IMR-90 (cell line): ENCODE data around the gene SLC34A3.

Experiments
- BHLHE40 ChIP-seq: fragments of 150-350 bp; IDR thresholded peaks from 2 replicates; pipeline ENCODE4 v1.6.1; 2016; ENCODE audit warnings: mild to moderate bottlenecking, low read depth, low read length
- FOS ChIP-seq: fragments of 150-350 bp; IDR thresholded peaks from 2 replicates; pipeline ENCODE4 v1.6.1; 2016; ENCODE audit warnings: low read depth, low read length
- MAFK ChIP-seq: IDR thresholded peaks from 2 replicates; pipeline ENCODE4 v1.6.1; 2012; ENCODE audit warnings: low read depth, low read length, improper control_type of control experiment
- POLR2A ChIP-seq: IDR thresholded peaks from 2 replicates; pipeline ENCODE4 v1.6.1; 2012; ENCODE audit warnings: mild to moderate bottlenecking, low read depth, low read length
- RAD21 ChIP-seq: IDR thresholded peaks from 2 replicates; pipeline ENCODE4 v1.6.1; 2012; ENCODE audit warnings: low read length, improper control_type of control experiment
- RFX5 ChIP-seq: IDR thresholded peaks from 2 replicates; pipeline ENCODE4 v1.8.0; 2012; ENCODE audit warnings: low read depth, mild to moderate bottlenecking, low read length, moderate library complexity
- SMC3 ChIP-seq: fragments of 150-350 bp; IDR thresholded peaks from 2 replicates; pipeline ENCODE4 v1.6.1; 2016; ENCODE audit warnings: low read depth, mild to moderate bottlenecking, antibody characterized with exemption, low read length, moderate library complexity
- TF ChIP-seq, protein P1 (sequence below): conservative IDR thresholded peaks from 2 replicates; pipeline ENCODE4 v1.5.1; 2012; ENCODE audit warnings: mild to moderate bottlenecking, low read depth, low read length, improper control_type of control experiment
- TF ChIP-seq, protein P2 (sequence below): fragments of 150-350 bp; IDR thresholded peaks from 2 replicates; pipeline ENCODE4 v1.6.1; 2017; ENCODE audit warnings: mild to moderate bottlenecking, antibody characterized with exemption, low read length, low read depth

DNA sequence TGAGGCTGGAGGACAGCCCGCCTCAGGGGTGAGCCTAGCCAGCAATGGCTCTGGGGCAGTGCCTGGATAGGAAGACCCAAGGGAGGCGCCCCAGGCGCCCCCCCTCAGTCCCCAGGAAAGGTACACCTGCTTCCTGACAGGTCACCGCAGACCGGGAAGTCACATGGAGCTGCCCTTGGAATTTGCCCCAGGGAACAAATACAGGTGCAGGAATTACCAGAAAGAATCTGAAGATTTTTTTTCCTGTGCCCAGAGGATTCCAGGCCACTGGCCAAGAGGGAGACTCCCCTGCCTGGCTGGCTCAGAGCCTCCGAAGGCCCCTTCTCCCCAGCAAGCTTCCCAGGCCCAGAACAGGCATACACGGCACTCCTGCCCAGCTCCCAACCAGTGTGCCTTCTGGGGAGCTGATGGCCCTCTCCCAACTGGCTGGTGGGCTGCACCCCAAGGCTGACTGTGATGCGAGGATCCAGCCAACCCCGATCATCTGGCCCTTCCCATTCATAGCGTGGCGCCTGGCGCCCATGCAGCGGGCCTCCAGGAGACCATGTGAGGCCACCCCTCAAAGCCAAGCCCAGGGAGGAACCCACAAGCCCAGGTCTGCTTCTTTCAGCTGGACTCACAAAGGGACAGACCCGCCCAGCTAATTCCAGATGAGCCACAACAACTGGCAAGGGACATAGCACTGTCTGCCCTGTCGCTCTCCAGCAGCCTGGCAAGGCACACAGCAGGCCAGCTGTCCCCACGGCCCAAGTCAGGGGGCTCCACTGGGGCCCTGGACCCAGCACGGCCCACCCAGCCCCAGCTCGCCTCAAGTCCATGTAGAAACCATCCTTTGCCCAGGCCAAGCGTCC, 32.4 kb upstream of the SLC34A3 start:
- TF ChIP-seq POLR2A (no peak), FOS (no peak), RAD21 (no peak), SMC3 (no peak), RFX5 (no peak), MAFK (no peak), BHLHE40 (no peak)
- TF ChIP-seq, protein P1, sequence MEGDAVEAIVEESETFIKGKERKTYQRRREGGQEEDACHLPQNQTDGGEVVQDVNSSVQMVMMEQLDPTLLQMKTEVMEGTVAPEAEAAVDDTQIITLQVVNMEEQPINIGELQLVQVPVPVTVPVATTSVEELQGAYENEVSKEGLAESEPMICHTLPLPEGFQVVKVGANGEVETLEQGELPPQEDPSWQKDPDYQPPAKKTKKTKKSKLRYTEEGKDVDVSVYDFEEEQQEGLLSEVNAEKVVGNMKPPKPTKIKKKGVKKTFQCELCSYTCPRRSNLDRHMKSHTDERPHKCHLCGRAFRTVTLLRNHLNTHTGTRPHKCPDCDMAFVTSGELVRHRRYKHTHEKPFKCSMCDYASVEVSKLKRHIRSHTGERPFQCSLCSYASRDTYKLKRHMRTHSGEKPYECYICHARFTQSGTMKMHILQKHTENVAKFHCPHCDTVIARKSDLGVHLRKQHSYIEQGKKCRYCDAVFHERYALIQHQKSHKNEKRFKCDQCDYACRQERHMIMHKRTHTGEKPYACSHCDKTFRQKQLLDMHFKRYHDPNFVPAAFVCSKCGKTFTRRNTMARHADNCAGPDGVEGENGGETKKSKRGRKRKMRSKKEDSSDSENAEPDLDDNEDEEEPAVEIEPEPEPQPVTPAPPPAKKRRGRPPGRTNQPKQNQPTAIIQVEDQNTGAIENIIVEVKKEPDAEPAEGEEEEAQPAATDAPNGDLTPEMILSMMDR: no peak
- TF ChIP-seq, protein P2, sequence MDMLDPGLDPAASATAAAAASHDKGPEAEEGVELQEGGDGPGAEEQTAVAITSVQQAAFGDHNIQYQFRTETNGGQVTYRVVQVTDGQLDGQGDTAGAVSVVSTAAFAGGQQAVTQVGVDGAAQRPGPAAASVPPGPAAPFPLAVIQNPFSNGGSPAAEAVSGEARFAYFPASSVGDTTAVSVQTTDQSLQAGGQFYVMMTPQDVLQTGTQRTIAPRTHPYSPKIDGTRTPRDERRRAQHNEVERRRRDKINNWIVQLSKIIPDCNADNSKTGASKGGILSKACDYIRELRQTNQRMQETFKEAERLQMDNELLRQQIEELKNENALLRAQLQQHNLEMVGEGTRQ: no peak
